ENCODE results near the gene SULT1C2. TPM values are rescaled to one million over a fixed set of nuclear protein-coding genes. Genes with fewer than 3 reads are reported as not detected.

SULT1C2 gene
- total and polyA plus RNA-seq, 2 of the 8 experiments (the other 6 are each of a cell fraction or from before 2014, with no cell fraction given), result 2.2 to 2.8 TPM

GRCh38 chr2:108330979-108331378 lies 42.3 kb downstream of the SULT1C2 start (continued):
- no peak for TF ChIP-seq JUN (IDR thresholded peaks at IDR 0.05; ENCODE audit: low read depth, low read length)

All from H1 (cell line).